Keratinocyte (primary cell): Measurements from ENCODE around the gene KCNMB3. TPM values are rescaled to one million over a fixed set of nuclear protein-coding genes. Genes with fewer than 3 reads are reported as not detected.

ENCODE experiments used
- DNase-seq: peaks from one replicate; pipeline ENCODE4 v3.0.0-alpha.2; 2011; ENCODE audit warnings: low read depth, missing footprints, low spot score
- FAIRE-seq: peaks from 2 replicates; lab custom pipeline; 2011; peaks lifted over from hg19 to GRCh38; lab: Jason Lieb, UNC
- H2AFZ ChIP-seq: 2 replicates; pipeline ENCODE4 v1.6.0; 2012; ENCODE audit warnings: low read length, control low read depth, inconsistent platforms; ENCODE audit not compliant: control insufficient read depth
- H3K27ac ChIP-seq: 2 replicates; pipeline ENCODE4 v1.5.1; 2011; ENCODE audit warnings: low read length; ENCODE audit not compliant: control insufficient read depth, insufficient read depth
- H3K27me3 ChIP-seq: 3 replicates; pipeline ENCODE4 v1.6.0; 2011; ENCODE audit warnings: low read length; ENCODE audit not compliant: control insufficient read depth, insufficient read depth; ENCODE audit errors: extremely low read depth
- H3K36me3 ChIP-seq, 2 experiments: 2 replicates in 1 of 2; 3 replicates in 1 of 2; pipeline ENCODE4 v1.5.1; 2011; ENCODE audit warnings: low read length in 2 of 2, mild to moderate bottlenecking in 1 of 2; ENCODE audit not compliant: control insufficient read depth in 2 of 2, insufficient read depth in 2 of 2; ENCODE audit errors: extremely low read depth in 1 of 2
- H3K4me1 ChIP-seq: 3 replicates; pipeline ENCODE4 v1.5.1; 2011; ENCODE audit warnings: low read length; ENCODE audit not compliant: control insufficient read depth, insufficient read depth; ENCODE audit errors: extremely low read depth
- H3K4me2 ChIP-seq: 3 replicates; pipeline ENCODE4 v1.6.0; 2011; ENCODE audit warnings: low read depth, low read length; ENCODE audit not compliant: control insufficient read depth, insufficient read depth; ENCODE audit errors: extremely low read depth
- H3K4me3 ChIP-seq, 3 experiments: fragments of 200-600 bp in 1 of 3; sonication (generic) in 1 of 3; 2 replicates in 2 of 3; 3 replicates in 1 of 3; pipeline ENCODE4 v1.5.1; 2011 to 2016; ENCODE audit warnings: low read length in 3 of 3, mild to moderate bottlenecking in 3 of 3, control low read depth in 2 of 3, inconsistent platforms in 1 of 3, low read depth in 1 of 3, mixed read lengths in 1 of 3, mixed run types in 1 of 3, moderate library complexity in 1 of 3; ENCODE audit not compliant: control insufficient read depth in 2 of 3, insufficient read depth in 2 of 3; ENCODE audit errors: extremely low read depth in 1 of 3
- H3K79me2 ChIP-seq: 2 replicates; pipeline ENCODE4 v1.6.0; 2012; ENCODE audit warnings: low read length; ENCODE audit not compliant: control insufficient read depth, insufficient read depth
- H3K9ac ChIP-seq: 3 replicates; pipeline ENCODE4 v1.6.0; 2011; ENCODE audit warnings: low read length; ENCODE audit not compliant: control insufficient read depth, insufficient read depth; ENCODE audit errors: extremely low read depth
- H3K9me1 ChIP-seq: 3 replicates; pipeline ENCODE4 v1.6.0; 2011; ENCODE audit warnings: low read length; ENCODE audit not compliant: control insufficient read depth, insufficient read depth; ENCODE audit errors: extremely low read depth
- H3K9me3 ChIP-seq: 2 replicates; pipeline ENCODE4 v1.5.1; 2012; ENCODE audit warnings: low read depth, low read length; ENCODE audit not compliant: control insufficient read depth
- H4K20me1 ChIP-seq: 3 replicates; pipeline ENCODE4 v1.6.0; 2011; ENCODE audit warnings: low read length; ENCODE audit not compliant: control insufficient read depth, insufficient read depth; ENCODE audit errors: extremely low read depth
- CTCF ChIP-seq, 3 experiments: IDR thresholded peaks in 1 of 3; conservative IDR thresholded peaks in 1 of 3; optimal IDR thresholded peaks in 1 of 3; 2 replicates in 2 of 3; 3 replicates in 1 of 3; pipeline versions ENCODE3 to v1.5.1; 2011; ENCODE audit warnings: low read length in 3 of 3, mild to moderate bottlenecking in 3 of 3, moderate library complexity in 2 of 3, control low read depth in 1 of 3, inconsistent platforms in 1 of 3; ENCODE audit not compliant: insufficient read depth in 2 of 3; ENCODE audit errors: extremely low read depth in 1 of 3
- EZH2 ChIP-seq: IDR thresholded peaks from one replicate; pipeline ENCODE4 v1.6.1; 2012; ENCODE audit warnings: inconsistent platforms, mild to moderate bottlenecking, low read length, moderate library complexity
- dilution Hi-C: fragments of 300-500 bp; cut with MboI; formaldehyde crosslinking; loops from one replicate; pipeline ENCODE4 v1.7.0; 2020; ENCODE audit warnings: low sequenced_read_pairs; ENCODE audit not compliant: extremely low pct_ligation_motif_present
- polyA plus RNA-seq, 5 experiments: library from polyadenylated mRNA; depleted of rRNA in 3 of 5; stranded (reverse) in 3 of 5; stranded (forward) in 1 of 5; unstranded in 1 of 5; fragments of >200 nt; gene quantifications; 1 replicate in 1 of 5; 2 replicates in 3 of 5; 3 replicates in 1 of 5; pipeline versions ENCODE4 v1.2.1 to v1.2.3, GENCODE V29; 2011 to 2012; ENCODE audit warnings: missing spikeins in 2 of 5, low read depth in 1 of 5, low replicate concordance in 1 of 5

KCNMB3 gene
- polyA plus RNA-seq, 1 donor (not counting 4 experiments of a cell fraction or from before 2014, with no cell fraction given), result 1.00 TPM

- dilution Hi-C loops, result no loop called here
- TF ChIP-seq EZH2 (no peak), CTCF (optimal IDR thresholded peaks at IDR 0.05 in 1 of 3, IDR thresholded peaks at IDR 0.05 in 1 of 3, conservative IDR thresholded peaks at IDR 0.05 in 1 of 3; ENCODE audit: extremely low read depth in 1 of 3, insufficient read depth in 2 of 3, low read length in 3 of 3) (no peak)
- H3K79me2 ChIP-seq, result no peaks in the 10 kb centered on the region
- H3K9me1 ChIP-seq, result no peaks in the 10 kb centered on the region
- no peak overlapping the region for H3K27ac ChIP-seq
- no peaks in the 10 kb centered on the region for H3K27me3 ChIP-seq
- FAIRE-seq (no peak), DNase-seq (no peak)
- H3K4me2 ChIP-seq, result no peak overlapping the region
- no peaks in the 10 kb centered on the region for H3K9me3 ChIP-seq
- H3K36me3 ChIP-seq, result no peaks in the 10 kb centered on the region
- no peak overlapping the region for H3K4me3 ChIP-seq
- H2AFZ ChIP-seq, result no peak overlapping the region
- no peak overlapping the region for H3K9ac ChIP-seq
- no peaks in the 10 kb centered on the region for H4K20me1 ChIP-seq
- H3K4me1 ChIP-seq, result no peaks in the 10 kb centered on the region
Observed at GRCh38 chr3:179268400-179269051, 17.6 kb upstream of the KCNMB3 start.

- Histone ChIP-seq H3K36me3 (no peaks in the 10 kb centered on the region), H4K20me1 (no peaks in the 10 kb centered on the region), H3K4me3 (no peak overlapping the region), H2AFZ (no peak overlapping the region), H3K79me2 (no peaks in the 10 kb centered on the region), H3K4me1 (no peaks in the 10 kb centered on the region), H3K27me3 (no peaks in the 10 kb centered on the region), H3K4me2 (no peak overlapping the region), H3K9me1 (no peaks in the 10 kb centered on the region), H3K9me3 (no peaks in the 10 kb centered on the region), H3K9ac (no peak overlapping the region), H3K27ac (no peak overlapping the region)
- TF ChIP-seq EZH2 (no peak), CTCF (optimal IDR thresholded peaks at IDR 0.05 in 1 of 3, IDR thresholded peaks at IDR 0.05 in 1 of 3, conservative IDR thresholded peaks at IDR 0.05 in 1 of 3; ENCODE audit: extremely low read depth in 1 of 3, insufficient read depth in 2 of 3, low read length in 3 of 3) (no peak)
- dilution Hi-C loops, result no loop called here
- DNase-seq (no peak), FAIRE-seq (no peak)
Observed at GRCh38 chr3:179266701-179267211, 15.8 kb upstream of the KCNMB3 start.
